Endothelial cell of hepatic sinusoid (primary cell): ENCODE data around the gene FOXD4L3.
"Not testable (repeated sequence)": the region's sequence is repeated elsewhere in the genome, so short reads cannot be mapped to it uniquely, and the experiment has no call there.

Experiments
- in situ Hi-C: cut with HindIII; loops from 2 replicates; pipeline ENCODE4 v1.10.0; 2017; ENCODE audit warnings: low sequenced_read_pairs

The FOXD4L3 gene

DNA sequence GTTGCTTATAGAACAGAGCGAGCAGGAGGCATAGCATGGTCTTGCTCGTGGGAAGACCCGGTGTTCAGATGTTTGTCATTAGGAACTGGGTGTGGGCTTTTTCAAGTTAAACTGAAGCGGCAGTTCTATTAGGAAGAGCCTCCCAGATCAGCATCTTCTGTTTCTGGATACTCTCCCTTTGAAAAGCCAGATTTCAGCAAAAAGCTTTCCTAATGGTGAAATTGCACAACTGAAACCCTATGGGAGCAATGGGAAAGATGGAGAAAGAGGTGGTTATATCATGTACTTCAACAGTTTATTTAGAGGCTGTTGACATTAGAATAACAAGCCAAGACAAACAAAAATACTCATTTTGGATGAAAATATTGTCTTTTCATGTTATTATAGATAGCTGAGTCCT, 41.3 kb downstream of the FOXD4L3 start:
- in situ Hi-C loops, result not testable (repeated sequence)

DNA sequence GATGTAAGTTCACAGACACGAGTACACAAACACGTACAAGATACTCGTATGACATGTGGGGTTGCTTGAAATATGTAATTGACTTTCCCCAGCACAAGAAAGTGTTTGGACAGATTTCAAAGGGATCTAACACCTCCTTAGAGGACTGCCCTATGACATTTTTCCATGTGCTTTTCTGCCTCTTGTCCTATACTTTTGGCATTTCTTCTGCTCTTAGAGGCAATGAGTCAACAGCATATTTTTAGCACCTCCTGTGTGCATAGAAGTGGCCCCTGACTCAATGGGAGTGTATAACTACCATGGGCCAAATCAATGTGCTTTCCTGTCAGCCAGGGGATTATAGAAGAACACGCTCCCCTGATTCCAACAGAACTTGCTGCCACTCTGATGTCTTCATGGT, 49.0 kb downstream of the FOXD4L3 start:
- in situ Hi-C loops, result not testable (repeated sequence)
